ENCODE data around the gene MAP2K7. TPM values are rescaled to one million over a fixed set of nuclear protein-coding genes. Genes with fewer than 3 reads are reported as not detected.
"Not testable (repeated sequence)": the region's sequence is repeated elsewhere in the genome, so short reads cannot be mapped to it uniquely, and the experiment has no call there.

MAP2K7 gene
- total and polyA plus RNA-seq, 12 donors = 13.1 to 53.8 (median 24.6) TPM

GRCh38 chr19:7856679-7857663 lies 46.7 kb upstream of the MAP2K7 start:
- WGBS, 2 donors = 85 to 86% methylated on average over 38 of the region's 38 CpGs
- no peak for DNase-seq

GRCh38 chr19:7857727-7858108 lies 46.0 kb upstream of the MAP2K7 start:
- peaks cover 0 to 21% (median 13%) of the 10 kb centered on the region in 7 donors for H3K27me3 ChIP-seq
- H3K4me3 ChIP-seq = no peak overlapping the region
- TF ChIP-seq CTCF (IDR thresholded peaks at IDR 0.05) = no peak
- intact Hi-C loops (cut with DNase I) = loop anchor here in 4 of 10 donors (5.0 to 10.0 kb wide), 2 partner anchors 65 to 67 kb away; partner anchors contain the start of genes SNAPC2 (in 4 of the 4) and CTXN1 (in 3 of the 4)
- DNase-seq (no peak), ATAC-seq (no peak)
- 86 to 87% methylated on average over 7 to 8 of the region's 8 CpGs for WGBS, 2 donors
- H3K36me3 ChIP-seq = peaks cover 0 to 21% (median 0%) of the 10 kb centered on the region in 9 donors
- no peak overlapping the region for H3K27ac ChIP-seq
- H3K4me1 ChIP-seq = peaks cover 0 to 30% (median 18%) of the 10 kb centered on the region in 9 donors
- no peaks in the 10 kb centered on the region for H3K9me3 ChIP-seq

More at GRCh38 chr19:7856679-7857663, 46.7 kb upstream of the MAP2K7 start:
- no peak for ATAC-seq
- peaks cover 0 to 21% (median 0%) of the 10 kb centered on the region in 9 donors for H3K36me3 ChIP-seq
- H3K4me3 ChIP-seq = no peak overlapping the region
- no peak overlapping the region for H3K27ac ChIP-seq
- H3K4me1 ChIP-seq = peaks cover 0 to 25% (median 14%) of the 10 kb centered on the region in 9 donors
- no peaks in the 10 kb centered on the region for H3K9me3 ChIP-seq
- TF ChIP-seq CTCF (IDR thresholded peaks at IDR 0.05) = no peak
- intact Hi-C loops (cut with DNase I) = loop anchor here in 4 of 10 donors (5.0 to 10.0 kb wide), 2 partner anchors 65 to 68 kb away; partner anchors contain the start of genes SNAPC2 (in 4 of the 4) and CTXN1 (in 3 of the 4)
- peaks cover 0 to 13% (median 9%) of the 10 kb centered on the region in 7 donors for H3K27me3 ChIP-seq

GRCh38 chr19:7858109-7858770 lies 45.4 kb upstream of the MAP2K7 start:
- no peak for DNase-seq

GRCh38 chr19:7859087-7859486 lies 44.6 kb upstream of the MAP2K7 start:
- not testable (repeated sequence) for H3K9me3 ChIP-seq, H3K4me3 ChIP-seq, DNase-seq, ATAC-seq, H3K27ac ChIP-seq
- H3K27me3 ChIP-seq = peaks cover 4 to 34% (median 17%) of the 10 kb centered on the region in 7 donors
- H3K4me1 ChIP-seq = peaks cover 0 to 24% (median 16%) of the 10 kb centered on the region in 9 donors
- H3K36me3 ChIP-seq = peaks cover 0 to 25% (median 0%) of the 10 kb centered on the region in 9 donors
- WGBS, 2 donors = 97 to 98% methylated on average over 8 of the region's 8 CpGs
- intact Hi-C loops (cut with DNase I) = loop anchor here in 4 of 10 donors (5.0 to 10.0 kb wide), 2 partner anchors 63 to 66 kb away; partner anchors contain the start of genes SNAPC2 (in 4 of the 4) and CTXN1 (in 3 of the 4)

More at GRCh38 chr19:7858109-7858770, 45.4 kb upstream of the MAP2K7 start:
- peaks cover 0 to 27% (median 16%) of the 10 kb centered on the region in 9 donors for H3K4me1 ChIP-seq
- H3K36me3 ChIP-seq = peaks cover 0 to 21% (median 0%) of the 10 kb centered on the region in 9 donors
- peaks cover 0 to 26% (median 14%) of the 10 kb centered on the region in 7 donors for H3K27me3 ChIP-seq
- 75 to 80% methylated on average over 29 of the region's 29 CpGs for WGBS, 2 donors
- intact Hi-C loops (cut with DNase I) = loop anchor here in 4 of 10 donors (5.0 to 10.0 kb wide), 2 partner anchors 64 to 67 kb away; partner anchors contain the start of genes SNAPC2 (in 4 of the 4) and CTXN1 (in 3 of the 4)
- no peaks in the 10 kb centered on the region for H3K9me3 ChIP-seq
- ATAC-seq = no peak
- no peak overlapping the region for H3K27ac ChIP-seq
- H3K4me3 ChIP-seq = no peak overlapping the region
- no peak for TF ChIP-seq CTCF (IDR thresholded peaks at IDR 0.05)
